ENCODE data around the gene NDUFV1.
"Not testable (repeated sequence)": the region's sequence is repeated elsewhere in the genome, so short reads cannot be mapped to it uniquely, and the experiment has no call there.

The NDUFV1 gene

GRCh38 chr11:67601098-67601497 is 5.6 kb upstream of the NDUFV1 start:
- no peak for DNase-seq (ENCODE audit: low read depth)
- TF ChIP-seq CTCF (conservative IDR thresholded peaks at IDR 0.05; ENCODE audit: low read depth, low read length), result no peak
- no peak overlapping the region for H3K4me3 ChIP-seq (ENCODE audit: low read length)

- H3K4me3 ChIP-seq (ENCODE audit: low read length); DNase-seq (ENCODE audit: low read depth): not testable (repeated sequence)
Measured at GRCh38 chr11:67604119-67604518, 2.6 kb upstream of the NDUFV1 start.

GRCh38 chr11:67604815-67605214 is 1.9 kb upstream of the NDUFV1 start:
- DNase-seq (ENCODE audit: low read depth), result no peak
- no peak for TF ChIP-seq CTCF (conservative IDR thresholded peaks at IDR 0.05; ENCODE audit: low read depth, low read length)
- H3K4me3 ChIP-seq (ENCODE audit: low read length), result no peak overlapping the region

- peak; percentile 84 for DNase-seq (ENCODE audit: low read depth)
- H3K4me3 ChIP-seq (ENCODE audit: low read length), result no peak overlapping the region
- TF ChIP-seq CTCF (conservative IDR thresholded peaks at IDR 0.05; ENCODE audit: low read depth, low read length), result peak; percentile 9
Measured at GRCh38 chr11:67605231-67606011, 1.3 kb upstream of the NDUFV1 start.

GRCh38 chr11:67606093-67606491 is 644 bp upstream of the NDUFV1 start:
- H3K4me3 ChIP-seq (ENCODE audit: low read length), result peak overlapping the region; percentile 90
- no peak for TF ChIP-seq CTCF (conservative IDR thresholded peaks at IDR 0.05; ENCODE audit: low read depth, low read length)
- DNase-seq (ENCODE audit: low read depth), result no peak

GRCh38 chr11:67607507-67607906 is 771 bp downstream of the NDUFV1 start:
- no peak for TF ChIP-seq CTCF (conservative IDR thresholded peaks at IDR 0.05; ENCODE audit: low read depth, low read length)
- H3K4me3 ChIP-seq (ENCODE audit: low read length), result peak overlapping the region; percentile 90
- no peak for DNase-seq (ENCODE audit: low read depth)

- DNase-seq (ENCODE audit: low read depth), result no peak
- no peak for TF ChIP-seq CTCF (conservative IDR thresholded peaks at IDR 0.05; ENCODE audit: low read depth, low read length)
- no peak overlapping the region for H3K4me3 ChIP-seq (ENCODE audit: low read length)
Measured at GRCh38 chr11:67608486-67608885, 1.8 kb downstream of the NDUFV1 start.
